Fibroblast of skin of right biceps (primary cell): ENCODE data around the gene RMDN3.

Experiments
- DNase-seq: peaks from one replicate; pipeline ENCODE4 v3.0.0-alpha.2; 2013

The RMDN3 gene

DNA sequence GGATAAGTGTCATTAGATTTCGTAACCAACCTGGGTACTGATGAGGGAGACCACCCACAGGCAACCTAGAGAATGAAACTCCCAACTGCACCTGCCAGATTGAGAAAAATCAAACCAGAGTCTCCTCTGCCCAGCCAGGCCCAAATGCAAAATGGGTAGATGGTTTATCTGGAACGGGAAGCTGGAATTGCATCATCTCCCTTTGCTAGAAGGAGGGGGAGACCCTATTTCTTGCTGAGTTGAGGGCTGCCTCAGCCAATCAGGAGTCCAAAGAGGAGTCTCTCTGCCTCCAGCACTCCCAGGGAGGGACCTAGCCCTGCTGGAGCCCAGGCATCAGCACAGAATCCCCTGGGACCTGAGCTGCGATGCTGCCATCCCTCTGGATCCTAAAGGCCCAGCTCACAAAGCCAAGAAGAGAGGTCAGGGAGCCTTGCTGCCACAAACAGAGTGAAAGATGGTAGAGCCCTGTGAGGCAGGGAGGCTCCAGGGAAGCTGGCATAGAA is 8.1 kb downstream of the RMDN3 start:
- DNase-seq = peak; percentile 60

DNA sequence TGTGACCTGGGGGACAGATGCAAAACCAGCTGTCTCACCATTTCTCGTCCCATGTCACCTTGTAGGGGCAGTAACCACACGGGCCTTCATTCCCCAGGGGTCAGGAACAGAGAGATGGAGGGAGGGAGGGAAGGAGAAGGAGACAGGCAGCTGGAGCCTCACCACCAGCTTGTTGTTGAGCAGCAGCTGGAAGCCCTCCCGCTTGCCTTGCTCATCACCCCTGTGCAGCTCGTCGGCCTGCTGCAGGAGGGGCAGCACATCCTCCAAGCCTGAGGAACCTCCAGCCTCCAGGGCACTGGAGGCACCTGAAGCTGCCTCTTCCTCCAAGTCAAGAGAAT is 10.3 kb downstream of the RMDN3 start:
- DNase-seq = no peak

DNA sequence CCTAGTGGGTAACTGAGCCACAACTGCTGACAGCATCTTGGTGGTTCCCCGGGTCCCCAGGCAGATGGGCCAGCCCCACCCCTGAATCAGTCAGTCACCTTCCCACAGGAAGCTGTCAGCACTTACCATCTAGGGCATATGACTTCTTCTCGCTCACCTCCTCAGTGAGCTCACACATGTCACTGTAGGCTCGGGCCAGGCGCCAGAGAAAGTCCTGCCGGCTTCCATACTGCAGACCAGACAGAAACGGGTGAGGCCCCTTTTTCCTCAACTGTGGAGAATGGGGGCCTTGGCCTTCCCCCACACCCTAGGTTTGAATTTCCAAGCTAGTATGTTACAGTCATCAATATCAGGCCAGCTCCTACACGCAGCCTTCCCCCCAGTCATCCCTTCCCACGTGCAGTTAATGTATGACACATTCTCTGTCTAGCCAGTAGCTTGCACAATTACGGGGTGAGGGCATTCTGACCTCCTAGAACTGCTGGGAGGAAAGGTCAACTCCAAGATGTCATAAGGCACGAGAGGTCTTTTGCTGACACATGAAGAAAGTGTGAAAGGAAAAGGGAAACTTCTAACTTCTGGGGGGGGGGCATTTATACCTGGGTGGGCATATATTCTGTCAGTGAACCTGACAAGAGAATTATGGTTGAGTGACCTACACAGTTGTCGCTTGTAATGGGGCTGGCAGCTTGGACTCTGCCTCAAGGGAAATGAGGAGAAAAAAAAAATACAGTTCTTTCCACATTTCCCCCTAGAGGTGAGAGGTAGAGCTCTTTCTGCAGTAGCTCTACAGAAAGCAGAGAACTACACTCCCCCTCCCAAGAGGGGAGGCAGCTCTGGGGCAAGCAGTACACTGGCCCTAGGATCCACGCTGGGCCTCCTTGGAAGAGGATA is 10.9 kb downstream of the RMDN3 start:
- peak; percentile 72 for DNase-seq

DNA sequence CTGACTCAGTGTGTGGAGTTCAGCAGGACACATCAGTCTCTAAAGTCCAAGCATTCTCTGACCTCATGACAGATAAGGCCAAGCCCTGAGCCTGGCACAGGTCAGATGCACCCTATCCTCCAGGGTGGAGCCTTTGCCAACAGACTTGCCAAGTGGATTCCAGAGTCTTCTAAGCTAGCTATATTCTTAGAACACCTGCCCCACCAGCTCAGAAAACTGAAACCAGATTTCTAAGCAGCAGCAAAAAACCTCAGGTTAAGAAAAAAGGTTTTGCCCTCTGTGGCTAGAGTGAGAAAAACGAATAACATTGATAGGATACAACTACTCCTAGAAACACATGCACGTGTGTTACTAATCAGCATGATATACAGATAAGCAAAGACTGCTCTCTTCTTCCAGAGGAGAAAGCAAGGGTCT is 11.6 kb downstream of the RMDN3 start:
- no peak for DNase-seq

DNA sequence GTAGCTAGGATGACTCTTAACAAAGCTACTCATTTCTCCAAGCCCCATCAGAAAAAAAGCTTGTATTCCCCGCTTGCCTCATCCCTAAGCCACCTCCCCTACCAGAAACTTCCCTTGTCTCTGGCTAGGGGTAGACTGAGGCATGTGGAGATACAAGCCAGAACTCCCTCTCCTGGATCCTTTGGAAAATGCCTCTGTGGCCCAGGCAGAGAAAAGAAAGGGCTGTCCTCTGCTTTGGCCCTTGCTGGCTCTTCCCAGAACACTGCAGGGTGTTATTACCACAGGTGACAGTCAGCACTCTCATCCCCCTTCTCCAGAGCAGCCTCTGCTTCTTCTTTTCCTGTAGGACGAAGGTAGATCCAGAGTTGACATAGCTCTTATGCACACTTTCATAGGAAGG is 15.2 kb downstream of the RMDN3 start:
- no peak for DNase-seq

DNA sequence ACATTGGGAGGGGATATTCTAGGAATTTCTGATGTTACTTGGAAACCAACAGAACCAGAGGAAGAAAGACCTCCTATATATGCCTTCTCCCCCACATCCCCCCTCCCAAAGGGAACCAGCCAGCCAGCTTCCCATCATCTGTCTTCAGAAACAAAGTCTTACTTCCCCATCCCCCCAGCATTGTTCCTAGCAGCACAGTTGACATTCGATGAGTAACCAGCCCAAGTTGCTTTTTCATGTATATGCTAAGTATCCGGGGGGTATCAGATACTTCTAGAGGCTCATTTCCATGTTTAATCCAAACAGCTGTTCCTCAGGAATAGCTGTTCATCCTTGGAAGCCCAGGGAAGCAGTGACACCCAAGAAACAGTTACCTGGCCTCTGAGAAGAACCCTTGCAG is 16.0 kb downstream of the RMDN3 start:
- DNase-seq = no peak

DNA sequence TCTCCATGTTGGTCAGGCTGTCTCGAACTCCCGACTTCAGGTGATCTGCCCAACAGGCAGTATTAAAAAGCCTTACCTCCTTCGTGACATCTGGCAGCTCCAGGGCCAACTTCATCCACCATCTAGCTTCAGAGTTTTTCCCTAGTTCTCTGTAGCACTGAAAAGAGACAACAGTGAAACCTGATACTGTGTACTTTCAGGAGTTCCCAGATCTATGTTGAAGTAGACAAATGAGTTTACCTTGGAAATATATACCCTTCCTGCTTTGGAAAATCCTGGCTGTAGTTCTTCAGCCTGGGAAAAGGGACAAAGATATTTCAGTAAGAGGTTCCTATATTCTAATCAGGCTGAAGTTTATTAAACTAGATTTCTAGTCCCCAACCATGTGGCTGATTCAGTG is 18.0 kb downstream of the RMDN3 start:
- DNase-seq = no peak

DNA sequence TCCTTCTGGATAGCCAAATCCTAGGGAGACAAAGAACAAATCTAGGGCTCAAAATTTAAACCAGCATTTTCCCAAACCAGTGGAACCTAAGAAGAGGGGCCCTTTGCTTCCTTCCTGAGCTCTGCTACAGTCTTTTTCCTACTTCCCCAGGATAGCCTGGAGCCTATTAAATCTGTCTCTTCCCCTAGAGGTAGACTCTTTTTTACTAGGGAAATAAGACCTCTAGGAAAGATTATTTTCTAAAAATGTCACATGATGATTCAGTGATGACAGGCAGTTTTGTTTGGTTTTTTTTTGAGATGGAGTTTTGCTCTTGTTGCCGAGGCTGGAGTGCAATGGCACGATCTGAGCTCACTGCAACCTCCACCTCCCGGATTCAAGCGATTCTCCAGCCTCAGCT is 18.5 kb downstream of the RMDN3 start:
- DNase-seq = no peak

DNA sequence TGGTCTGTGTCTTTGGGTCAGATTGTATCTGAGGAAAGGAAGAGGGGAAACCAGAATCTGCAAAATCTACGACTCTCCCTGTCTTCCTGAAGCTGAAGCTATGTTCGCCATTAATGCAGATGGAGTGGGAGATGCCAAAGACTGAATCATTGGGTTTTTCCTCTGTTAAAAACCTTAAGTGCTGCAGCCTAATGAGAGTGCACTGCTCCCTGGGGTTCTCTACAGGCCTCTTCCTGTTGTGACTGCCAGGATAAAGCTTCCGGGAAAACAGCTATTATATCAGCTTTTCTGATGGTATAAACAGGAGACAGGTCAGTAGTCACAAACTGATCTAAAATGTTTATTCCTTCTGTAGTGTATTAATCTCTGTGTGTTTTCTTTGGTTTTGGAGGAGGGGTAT is 24.0 kb downstream of the RMDN3 start:
- no peak for DNase-seq

DNA sequence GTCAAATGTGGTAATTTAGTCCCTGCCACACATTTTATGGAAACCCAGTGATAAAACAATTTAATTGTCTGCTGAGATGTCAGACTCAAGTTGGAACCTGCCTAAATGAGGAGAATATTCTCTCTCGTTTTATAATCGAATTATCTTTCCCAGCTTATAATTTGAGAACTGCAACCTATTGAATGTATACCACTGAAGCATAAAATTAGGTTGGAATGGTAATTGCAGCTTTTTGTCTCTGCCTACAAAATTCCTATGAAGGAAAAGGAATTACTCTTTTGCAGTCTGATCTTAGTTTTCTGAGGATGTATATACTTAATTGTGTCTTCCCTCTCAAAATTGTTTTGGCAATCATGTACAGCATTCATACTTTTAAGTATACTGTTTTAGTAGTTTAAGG is 31.1 kb downstream of the RMDN3 start:
- no peak for DNase-seq

DNA sequence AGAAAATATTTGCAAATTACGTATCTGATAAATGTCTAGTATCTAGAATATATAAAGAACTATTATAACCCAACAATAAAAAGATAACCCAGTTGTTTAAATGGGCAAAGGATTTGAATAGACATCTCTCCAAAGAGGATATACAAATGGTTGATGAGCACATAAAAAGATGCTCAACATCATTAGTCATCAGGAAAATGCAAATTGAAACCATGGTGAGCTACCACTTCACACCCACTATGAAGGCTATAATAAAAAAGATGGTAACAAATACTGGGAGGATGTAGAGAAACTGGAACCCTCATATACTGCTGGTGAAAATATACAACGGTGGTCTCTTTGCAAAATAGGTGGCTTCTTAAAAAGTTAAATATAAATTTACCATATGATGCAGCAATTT is 32.1 kb downstream of the RMDN3 start:
- DNase-seq = no peak

DNA sequence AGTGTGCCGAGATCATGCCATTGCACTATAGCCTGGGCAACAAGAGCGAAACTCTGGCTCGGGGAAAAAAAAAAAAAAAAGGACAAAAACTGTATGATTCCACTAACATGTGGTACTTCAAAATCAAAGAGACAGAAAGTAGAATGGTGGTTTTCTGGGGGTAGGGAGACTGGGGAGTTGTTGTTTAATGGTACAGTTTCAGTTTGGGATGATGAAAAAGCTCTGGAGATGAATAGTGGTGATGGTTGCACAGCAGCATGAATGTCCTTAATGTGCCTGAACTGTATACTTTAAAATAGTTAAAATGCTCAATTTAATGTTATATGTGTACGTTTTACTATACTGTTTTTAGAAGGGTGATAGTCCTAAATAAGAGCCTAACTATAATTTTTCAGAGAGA is 32.7 kb downstream of the RMDN3 start:
- no peak for DNase-seq

DNA sequence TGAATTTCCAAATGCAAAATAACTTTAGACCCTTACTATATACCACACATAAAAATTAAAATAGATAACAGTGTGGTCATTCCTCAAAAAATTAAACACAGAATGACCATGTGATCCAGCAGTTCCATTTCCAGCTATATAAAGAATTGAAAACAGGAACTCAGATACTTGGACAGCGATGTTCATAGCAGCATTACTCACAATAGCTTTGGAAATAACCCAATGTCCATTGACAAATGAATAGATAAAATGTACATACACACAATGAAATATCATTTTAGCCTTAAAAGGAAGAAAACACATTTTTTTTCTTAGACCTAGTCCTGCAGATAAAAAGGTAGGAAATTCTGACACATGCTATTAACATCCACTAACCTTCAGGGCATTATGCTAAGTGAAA is 33.4 kb downstream of the RMDN3 start:
- no peak for DNase-seq

DNA sequence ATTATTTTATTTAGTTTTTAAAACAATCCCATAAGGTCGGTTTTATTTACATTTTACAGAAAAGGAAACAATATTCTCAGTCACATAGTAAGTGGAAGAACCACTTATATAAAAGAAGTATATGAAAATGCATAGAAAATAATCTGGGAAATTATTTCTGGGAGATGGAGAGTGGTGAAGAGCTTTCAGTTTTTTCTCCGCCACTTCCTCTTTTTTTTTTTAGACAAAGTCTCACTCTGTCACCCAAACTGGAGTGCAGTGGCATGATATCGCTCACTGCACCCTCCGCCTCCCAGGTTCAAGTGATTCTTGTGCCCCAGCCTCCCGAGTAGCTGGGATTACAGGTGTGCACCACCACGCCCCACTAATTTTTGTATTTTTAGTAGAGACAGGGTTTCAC is 38.9 kb downstream of the RMDN3 start:
- no peak for DNase-seq

DNA sequence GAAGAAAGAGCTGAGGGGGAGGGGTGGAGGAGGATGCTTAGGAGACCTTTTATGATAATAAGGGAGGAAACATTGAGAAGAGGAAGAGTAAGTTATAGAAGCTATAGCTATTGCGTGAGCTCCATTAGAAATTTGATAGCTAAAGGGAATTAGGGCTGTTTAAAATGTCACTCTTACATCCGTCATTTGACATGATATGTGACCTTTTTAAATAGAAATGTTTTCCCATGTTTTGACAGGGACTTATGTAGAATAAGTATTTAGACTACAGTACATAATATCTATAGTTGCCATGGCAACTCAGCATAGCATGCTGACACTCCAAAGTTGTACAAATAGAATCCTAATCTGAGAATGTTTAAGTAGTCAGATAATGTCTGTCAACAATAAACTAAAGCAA is 40.9 kb downstream of the RMDN3 start:
- no peak for DNase-seq

DNA sequence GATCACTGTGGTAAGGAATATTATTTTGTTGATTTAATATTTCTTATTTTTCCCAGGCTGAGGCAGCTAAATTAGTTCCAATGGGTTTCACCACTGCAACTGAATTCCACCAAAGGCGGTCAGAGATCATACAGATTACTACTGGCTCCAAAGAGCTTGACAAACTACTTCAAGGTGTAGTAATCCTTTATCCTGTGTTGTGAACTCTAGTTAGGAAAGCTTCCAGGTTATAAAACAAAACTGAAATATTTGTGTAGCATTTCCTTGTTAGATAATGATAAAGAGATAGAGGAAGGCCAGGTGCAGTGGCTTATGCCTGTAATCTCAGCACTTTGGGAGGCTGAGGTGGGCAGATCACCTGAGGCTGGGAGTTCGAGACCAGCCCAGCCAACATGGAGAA is 48.9 kb downstream of the RMDN3 start:
- no peak for DNase-seq

DNA sequence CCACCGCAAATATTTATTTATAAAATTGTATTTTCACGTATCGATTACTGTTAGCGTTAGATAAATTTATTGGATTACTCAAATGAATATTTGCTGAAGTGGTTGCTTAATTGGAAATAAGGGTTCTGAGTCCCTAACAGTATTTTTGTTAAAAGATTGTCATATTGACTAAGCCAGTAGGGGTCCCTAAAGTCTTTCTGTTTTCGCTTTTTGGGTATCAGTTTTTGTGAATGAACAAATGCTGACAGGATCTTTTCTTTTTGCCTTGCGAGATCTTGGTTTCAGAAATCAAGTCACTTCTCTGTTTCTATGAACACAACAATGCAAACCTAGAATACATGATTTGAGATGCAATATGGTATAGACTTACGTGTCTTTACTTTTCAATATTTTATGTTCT is 53.0 kb downstream of the RMDN3 start:
- no peak for DNase-seq

DNA sequence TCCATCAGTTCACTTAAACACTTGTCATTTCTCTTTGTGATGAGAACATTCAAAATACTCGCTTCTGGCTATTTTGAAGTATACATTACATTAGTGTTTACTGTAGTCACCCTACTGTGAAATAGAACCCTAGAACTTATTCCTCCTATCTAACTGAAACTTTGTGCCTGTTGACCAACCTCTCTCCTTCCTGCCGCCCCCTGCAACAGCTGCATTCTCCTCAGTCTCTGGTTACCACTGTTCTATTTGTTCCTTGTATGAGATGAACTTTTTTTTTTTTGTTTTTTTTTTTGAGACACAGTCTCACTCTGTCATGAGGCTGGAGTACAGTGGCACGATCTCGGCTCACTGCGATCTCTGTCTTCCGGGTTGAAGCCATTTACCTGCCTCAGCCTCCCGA is 57.1 kb downstream of the RMDN3 start:
- no peak for DNase-seq

DNA sequence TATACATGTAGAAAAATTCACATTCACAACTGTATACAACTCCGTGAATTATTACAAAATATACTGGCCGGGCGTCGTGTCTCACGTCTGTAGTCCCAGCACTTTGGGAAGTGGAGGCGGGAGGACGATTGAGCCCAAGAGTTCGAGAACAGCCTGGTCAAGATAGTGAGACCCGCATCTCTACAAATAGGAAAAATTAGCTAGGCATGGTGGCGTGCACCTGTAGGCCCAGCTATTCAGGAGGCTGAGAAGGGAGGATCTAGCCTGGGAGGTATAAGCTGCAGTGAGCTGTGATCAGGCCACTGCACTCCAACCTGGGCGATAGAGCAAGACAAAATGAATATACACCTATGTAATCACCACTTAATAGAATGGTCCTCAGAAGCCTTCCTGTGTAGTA is 58.8 kb downstream of the RMDN3 start:
- DNase-seq = no peak

DNA sequence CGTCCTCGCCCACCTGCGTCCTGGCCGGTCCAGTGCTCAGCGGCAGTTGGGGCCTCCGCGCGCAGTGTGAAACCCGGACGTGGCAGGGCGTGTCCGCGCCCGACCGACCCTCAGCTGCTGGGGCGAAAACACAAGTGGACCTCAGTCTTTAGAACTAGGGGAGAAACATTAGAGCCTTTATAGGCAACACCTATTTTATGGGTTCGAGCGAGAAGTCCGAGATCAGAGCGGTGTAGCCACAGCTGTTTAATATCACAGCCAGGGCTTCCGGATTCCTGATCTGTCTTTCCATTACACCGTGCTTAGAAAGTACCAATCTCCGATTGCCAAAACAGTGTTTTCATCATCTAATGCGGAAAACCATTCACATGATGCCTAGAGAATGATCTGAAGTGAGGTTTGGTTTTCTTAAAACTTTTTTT is 59.6 kb downstream of the RMDN3 start:
- peak; percentile 15 for DNase-seq

DNA sequence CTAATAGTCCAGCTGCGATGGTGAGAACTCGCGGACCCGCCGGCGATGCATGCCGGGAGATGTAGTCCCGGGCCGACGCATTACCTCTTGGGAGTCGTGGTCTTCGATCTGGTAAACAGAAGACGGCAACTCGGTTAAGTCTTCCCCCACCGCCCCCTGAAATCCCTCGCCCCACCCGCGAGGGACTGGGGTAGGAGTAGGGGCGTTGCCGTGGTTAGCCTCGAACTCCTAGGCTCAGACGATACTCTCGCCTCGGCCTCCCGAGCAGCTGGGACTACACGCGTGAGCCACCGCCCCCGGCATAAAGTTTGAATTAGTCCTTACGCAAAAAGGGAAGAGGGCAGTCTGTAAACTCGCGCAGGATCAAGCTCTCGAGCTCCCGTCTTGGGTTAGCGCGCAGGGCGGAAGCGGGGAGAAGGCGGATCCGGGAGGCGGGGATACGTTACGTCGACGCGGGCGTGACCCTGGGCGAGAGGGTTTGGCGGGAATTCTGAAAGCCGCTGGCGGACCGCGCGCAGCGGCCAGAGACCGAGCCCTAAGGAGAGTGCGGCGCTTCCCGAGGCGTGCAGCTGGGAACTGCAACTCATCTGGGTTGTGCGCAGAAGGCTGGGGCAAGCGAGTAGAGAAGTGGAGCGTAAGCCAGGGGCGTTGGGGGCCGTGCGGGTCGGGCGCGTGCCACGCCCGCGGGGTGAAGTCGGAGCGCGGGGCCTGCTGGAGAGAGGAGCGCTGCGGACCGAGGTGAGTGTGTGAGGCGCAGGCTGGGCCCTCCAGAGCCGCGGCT is 60.2 kb downstream of the RMDN3 start, which contains the start of gene RAD51:
Gene RAD51, plus strand, starts transcription at position 487 of the 781 bp plus-strand sequence. CDS start 3,585 bp downstream, outside the sequence.
- DNase-seq = peak; percentile 95

DNA sequence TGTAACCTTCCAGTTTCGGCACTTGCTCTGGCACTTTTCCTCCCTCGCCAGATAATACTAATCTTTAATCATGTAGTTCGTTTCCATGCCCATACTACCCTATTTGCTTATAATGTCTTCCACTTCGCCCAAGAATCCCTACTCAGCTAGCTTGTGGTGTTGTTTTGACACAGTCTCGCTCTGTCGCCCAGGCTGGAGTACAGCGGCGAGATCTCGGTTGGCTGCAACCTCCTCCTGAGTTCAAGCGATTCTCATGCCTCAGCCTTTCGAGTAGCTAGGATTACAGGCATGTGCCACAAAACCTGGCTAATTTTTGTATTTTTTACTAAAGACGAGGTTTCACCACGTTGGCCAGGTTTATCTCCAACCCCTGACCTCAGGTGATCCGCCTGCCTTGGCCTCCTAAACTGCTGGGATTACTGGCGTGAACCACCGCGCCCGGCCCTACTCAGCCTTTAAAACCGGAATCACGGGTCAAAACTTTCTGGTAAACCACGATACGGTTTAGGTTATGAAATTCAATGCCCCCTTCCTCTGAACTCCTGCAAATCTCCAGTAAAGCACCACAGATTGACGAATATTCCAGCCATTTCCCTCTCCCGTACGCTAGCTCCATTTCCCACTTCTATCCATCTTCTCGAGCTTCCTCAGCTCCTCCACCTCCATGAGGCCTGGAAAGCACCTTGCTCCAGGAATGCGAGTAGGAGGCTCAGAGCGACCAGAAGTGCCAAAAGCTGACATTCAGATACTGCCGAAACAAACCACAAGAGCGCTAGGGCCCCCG is 61.0 kb downstream of the RMDN3 start:
- DNase-seq = no peak

DNA sequence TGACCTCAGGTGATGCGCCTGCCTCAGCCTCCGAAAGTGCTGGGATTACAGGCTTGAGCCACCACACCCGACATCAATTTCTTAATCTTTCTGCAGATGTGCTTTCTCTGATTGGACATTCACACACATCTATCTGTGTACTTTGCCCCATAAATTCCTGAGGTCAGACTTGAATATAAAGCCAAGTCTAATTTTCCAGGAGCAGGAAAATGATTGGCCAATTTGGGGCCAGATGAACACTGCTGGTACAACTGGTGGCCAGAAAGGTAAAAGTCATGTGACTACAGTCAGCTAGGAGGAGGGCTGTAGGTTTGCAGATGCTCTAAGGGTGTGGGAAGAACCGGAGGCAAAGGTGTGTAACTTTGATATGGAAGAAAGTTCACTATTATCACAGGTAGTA is 63.3 kb downstream of the RMDN3 start:
- DNase-seq = no peak
